Measurements from ENCODE around the gene HIBADH. TPM values are rescaled to one million over a fixed set of nuclear protein-coding genes. Genes with fewer than 3 reads are reported as not detected.
A peak's percentile ranks its signal among the peaks of the same experiment; 100 is the strongest.

The HIBADH gene
- total RNA-seq, 4 donors from 2014 or later = 18.0 to 74.8 (median 41.2) TPM

DNA sequence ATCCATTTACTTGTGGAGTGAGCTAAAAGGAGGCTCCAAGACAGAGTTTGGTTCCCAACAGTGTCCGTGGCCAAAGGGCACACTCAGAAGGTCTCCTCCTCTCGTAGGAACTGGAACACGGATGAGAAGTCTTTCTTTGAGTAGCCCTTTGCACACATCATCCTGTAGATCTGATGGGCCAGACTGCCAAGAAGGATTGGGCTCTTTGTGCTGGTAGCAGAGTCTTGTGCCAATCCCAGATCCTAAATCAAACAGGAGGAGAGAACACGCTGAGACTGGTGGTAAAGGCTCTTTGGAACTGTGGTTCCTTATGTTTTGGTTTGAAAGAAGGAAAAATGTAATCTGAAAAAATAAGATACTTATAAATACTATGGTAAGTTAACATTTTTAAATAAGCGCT is 136.6 kb downstream of the HIBADH start:
- H3K4me3 ChIP-seq = no peak overlapping the region
- no peaks in the 10 kb centered on the region for H3K9me3 ChIP-seq
- DNase-seq = no peak
- H3K27ac ChIP-seq = no peak overlapping the region
- H3K36me3 ChIP-seq = no peaks in the 10 kb centered on the region
- TF ChIP-seq POLR2AphosphoS5 (IDR thresholded peaks at IDR 0.05) (no peak), EP300 (IDR thresholded peaks at IDR 0.05; ENCODE audit: low read depth) (no peak), POLR2A (IDR thresholded peaks at IDR 0.05) (no peak)
- TF ChIP-seq, protein P1, sequence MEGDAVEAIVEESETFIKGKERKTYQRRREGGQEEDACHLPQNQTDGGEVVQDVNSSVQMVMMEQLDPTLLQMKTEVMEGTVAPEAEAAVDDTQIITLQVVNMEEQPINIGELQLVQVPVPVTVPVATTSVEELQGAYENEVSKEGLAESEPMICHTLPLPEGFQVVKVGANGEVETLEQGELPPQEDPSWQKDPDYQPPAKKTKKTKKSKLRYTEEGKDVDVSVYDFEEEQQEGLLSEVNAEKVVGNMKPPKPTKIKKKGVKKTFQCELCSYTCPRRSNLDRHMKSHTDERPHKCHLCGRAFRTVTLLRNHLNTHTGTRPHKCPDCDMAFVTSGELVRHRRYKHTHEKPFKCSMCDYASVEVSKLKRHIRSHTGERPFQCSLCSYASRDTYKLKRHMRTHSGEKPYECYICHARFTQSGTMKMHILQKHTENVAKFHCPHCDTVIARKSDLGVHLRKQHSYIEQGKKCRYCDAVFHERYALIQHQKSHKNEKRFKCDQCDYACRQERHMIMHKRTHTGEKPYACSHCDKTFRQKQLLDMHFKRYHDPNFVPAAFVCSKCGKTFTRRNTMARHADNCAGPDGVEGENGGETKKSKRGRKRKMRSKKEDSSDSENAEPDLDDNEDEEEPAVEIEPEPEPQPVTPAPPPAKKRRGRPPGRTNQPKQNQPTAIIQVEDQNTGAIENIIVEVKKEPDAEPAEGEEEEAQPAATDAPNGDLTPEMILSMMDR (IDR thresholded peaks at IDR 0.05) = no peak
- WGBS, 2 donors (ENCODE audit: low coverage in 1 of 2) = 93 to 100% methylated on average over 5 of the region's 5 CpGs
- no peaks in the 10 kb centered on the region for H3K27me3 ChIP-seq
- intact Hi-C loops (cut with DNase I; ENCODE audit: low total_unique reads) (no loop called here), in situ Hi-C loops (cut with MboI; ENCODE audit: low pct_ligation_motif_present in 1 of 4, low pct_unique_long_range_greater_than_20kb in 1 of 4, low sequenced_read_pairs in 3 of 4) (no loop called here)
- H3K4me1 ChIP-seq = no peaks in the 10 kb centered on the region

- H3K36me3 ChIP-seq = no peaks in the 10 kb centered on the region
- no peak overlapping the region for H3K4me3 ChIP-seq
- no peak for DNase-seq
- H3K4me1 ChIP-seq = peaks cover 0 to 8% (median 0%) of the 10 kb centered on the region in 4 donors
- H3K27ac ChIP-seq = no peak overlapping the region
- intact Hi-C loops (cut with DNase I; ENCODE audit: low total_unique reads) = no loop called here
- H3K9me3 ChIP-seq = no peaks in the 10 kb centered on the region
- no peak for TF ChIP-seq POLR2AphosphoS5 (IDR thresholded peaks at IDR 0.05)
- in situ Hi-C loops (cut with MboI; ENCODE audit: low pct_ligation_motif_present in 1 of 4, low pct_unique_long_range_greater_than_20kb in 1 of 4, low sequenced_read_pairs in 3 of 4) = no loop called here
- no peaks in the 10 kb centered on the region for H3K27me3 ChIP-seq
These were observed 139.4 kb downstream of the HIBADH start for GRCh38 chr7:27523321-27523720.

DNA sequence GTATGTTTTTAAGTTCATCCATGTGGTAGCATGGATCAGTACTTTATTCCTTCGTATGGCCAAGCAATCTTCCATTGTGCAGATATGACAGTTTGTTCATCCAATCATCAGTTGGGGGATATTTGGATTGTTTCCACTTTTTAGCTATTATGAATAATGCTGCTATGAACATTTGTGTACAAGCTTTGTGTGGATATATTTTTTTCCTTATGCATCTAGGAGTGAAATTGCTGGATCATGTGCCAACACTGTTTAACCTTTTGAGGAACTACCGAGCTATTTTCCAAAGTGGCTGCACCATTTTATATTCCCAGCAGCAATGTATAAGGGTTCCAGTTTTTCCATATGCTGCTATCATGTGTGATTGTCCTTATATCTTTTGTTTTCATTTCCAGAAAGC is 140.1 kb downstream of the HIBADH start:
- Histone ChIP-seq H3K4me1 (peaks cover 0 to 8% (median 0%) of the 10 kb centered on the region in 4 donors), H3K4me3 (no peak overlapping the region), H3K27me3 (no peaks in the 10 kb centered on the region), H3K27ac (no peak overlapping the region), H3K9me3 (no peaks in the 10 kb centered on the region), H3K36me3 (no peaks in the 10 kb centered on the region)
- in situ Hi-C loops (cut with MboI; ENCODE audit: low pct_ligation_motif_present in 1 of 4, low pct_unique_long_range_greater_than_20kb in 1 of 4, low sequenced_read_pairs in 3 of 4) (no loop called here), intact Hi-C loops (cut with DNase I; ENCODE audit: low total_unique reads) (no loop called here)
- 93 to 100% methylated on average over 2 of the region's 2 CpGs for WGBS, 2 donors (ENCODE audit: low coverage in 1 of 2)
- no peak for TF ChIP-seq EP300 (IDR thresholded peaks at IDR 0.05; ENCODE audit: low read depth)
- no peak for TF ChIP-seq POLR2A (IDR thresholded peaks at IDR 0.05)
- TF ChIP-seq, protein P1 (IDR thresholded peaks at IDR 0.05) = no peak
- no peak for TF ChIP-seq POLR2AphosphoS5 (IDR thresholded peaks at IDR 0.05)
- no peak for DNase-seq

DNA sequence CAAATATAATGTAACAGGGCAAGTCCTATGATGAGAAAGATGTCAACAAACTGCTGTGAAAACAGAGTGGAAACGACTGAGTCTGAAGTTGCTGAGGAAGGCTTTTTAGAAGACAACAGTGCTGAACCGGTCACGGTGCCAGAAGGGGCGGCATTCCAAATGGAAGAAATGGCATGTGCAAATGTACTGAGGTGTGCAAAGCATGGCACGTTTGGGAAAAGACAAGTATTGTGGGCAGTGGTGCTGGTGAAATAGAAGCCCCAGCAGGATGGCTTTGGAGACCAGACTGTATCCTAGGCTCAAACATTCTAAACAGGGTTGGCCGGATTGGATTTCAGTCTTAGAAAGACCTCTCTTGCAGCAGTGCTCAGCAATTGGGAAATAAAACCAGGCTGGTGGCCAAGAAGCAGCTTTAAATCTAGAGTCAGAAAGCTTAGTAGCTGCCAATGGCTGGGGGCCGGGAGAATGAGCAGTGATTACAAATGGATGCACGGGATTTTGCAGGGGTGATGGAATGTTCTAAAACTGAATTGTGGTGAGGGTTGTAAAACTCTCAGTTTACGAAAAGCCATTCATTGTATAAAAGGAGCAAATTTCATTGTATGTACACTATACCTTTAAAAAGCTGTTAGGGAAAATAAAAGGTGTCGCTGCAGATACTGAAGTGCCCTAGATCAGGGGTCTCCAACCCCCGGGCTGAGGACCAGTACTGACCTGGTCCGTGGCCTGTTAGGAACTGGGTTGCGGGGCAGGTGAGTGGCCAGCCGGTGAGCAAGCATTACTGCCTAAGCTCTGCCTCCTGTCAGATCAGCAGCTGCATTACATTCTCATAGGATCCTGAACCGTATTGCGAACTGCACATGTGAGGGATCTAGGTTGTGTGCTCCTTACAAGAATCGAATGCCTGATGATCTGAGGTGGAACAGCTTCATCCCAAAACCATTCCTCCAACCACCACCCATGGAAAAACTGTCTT is 141.6 kb downstream of the HIBADH start:
- Histone ChIP-seq H3K27me3 (no peaks in the 10 kb centered on the region), H3K9me3 (no peaks in the 10 kb centered on the region), H3K27ac (no peak overlapping the region), H3K4me3 (no peak overlapping the region), H3K4me1 (peaks cover 0 to 8% (median 0%) of the 10 kb centered on the region in 4 donors), H3K36me3 (no peaks in the 10 kb centered on the region)
- peak; percentile 38 for DNase-seq
- WGBS, 2 donors (ENCODE audit: low coverage in 1 of 2) = 80 to 86% methylated on average over 7 to 17 of the region's 17 CpGs
- intact Hi-C loops (cut with DNase I; ENCODE audit: low total_unique reads) (no loop called here), in situ Hi-C loops (cut with MboI; ENCODE audit: low pct_ligation_motif_present in 1 of 4, low pct_unique_long_range_greater_than_20kb in 1 of 4, low sequenced_read_pairs in 3 of 4) (no loop called here)
- TF ChIP-seq, protein P1 (IDR thresholded peaks at IDR 0.05) = no peak
- TF ChIP-seq POLR2AphosphoS5 (IDR thresholded peaks at IDR 0.05) (no peak), POLR2A (IDR thresholded peaks at IDR 0.05) (no peak), EP300 (IDR thresholded peaks at IDR 0.05; ENCODE audit: low read depth) (no peak)
